ENCODE data around the gene KLHDC3.
"Not testable (repeated sequence)": the region's sequence is repeated elsewhere in the genome, so short reads cannot be mapped to it uniquely, and the experiment has no call there.

KLHDC3 gene

DNA sequence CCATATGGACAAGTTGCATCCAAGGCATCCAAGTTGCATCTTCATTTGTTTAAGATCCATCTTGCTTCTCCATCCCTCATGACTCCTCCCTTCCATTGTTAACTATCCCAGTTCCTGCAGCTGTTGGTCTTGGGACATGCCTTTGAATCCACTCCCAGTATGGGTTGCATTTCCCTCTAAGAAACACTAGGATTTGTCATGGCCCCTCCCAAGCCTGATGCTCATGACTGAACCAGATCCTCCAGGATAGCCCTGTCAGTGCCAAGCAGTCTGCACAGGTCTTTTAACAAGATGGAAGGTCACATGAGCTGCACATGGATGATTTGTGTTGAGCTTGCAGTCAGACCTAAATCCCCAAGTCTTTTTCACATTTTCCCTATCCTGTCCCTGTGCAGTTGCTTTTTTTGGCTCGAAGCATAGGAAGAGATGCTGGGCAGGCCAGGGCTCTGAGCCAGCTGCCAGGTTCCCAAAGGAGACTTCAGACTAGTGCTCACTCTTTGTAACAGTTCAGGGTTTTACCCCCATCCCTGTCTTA, 25.5 kb upstream of the KLHDC3 start:
- DNase-seq, result no peak

DNA sequence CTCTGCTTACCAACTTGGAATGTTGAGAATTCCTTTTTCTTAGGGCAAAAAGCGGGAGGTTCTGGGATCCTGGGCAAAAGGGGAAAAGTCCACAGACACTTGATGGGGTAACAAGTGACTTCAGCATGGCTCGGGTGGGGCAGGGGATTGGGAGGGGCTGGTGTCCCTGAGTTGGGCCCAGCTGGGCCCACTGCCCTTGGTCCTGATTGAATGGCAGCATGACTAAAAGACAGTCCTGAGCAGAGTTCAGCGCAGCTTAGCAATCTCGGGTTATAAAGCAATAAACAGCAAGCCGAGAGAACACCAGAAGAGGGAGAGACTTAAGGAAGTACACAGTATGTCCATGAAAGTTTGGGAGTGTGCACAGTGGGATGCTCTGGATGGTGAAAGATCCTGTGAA, 24.1 kb upstream of the KLHDC3 start:
- no peak for DNase-seq

DNA sequence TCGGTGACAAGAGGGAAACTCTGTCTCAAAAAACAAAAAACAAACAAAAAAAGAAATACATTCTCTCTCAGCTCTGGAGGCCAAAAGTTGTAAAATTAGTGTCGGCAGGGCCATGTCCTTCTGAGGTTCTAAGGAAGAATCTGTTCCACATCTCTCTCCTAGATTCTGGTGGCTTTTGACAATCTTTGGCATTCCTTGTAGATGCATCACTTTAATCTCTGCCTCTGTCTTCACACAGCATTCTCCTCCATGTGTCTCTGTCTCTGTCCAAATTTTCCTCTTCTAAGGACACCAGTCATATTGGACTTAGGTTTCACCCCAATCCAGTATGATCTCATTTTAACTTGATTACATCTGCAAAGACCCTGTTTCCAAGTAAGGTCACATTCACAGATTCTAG, 20.6 kb upstream of the KLHDC3 start:
- DNase-seq, result no peak

DNA sequence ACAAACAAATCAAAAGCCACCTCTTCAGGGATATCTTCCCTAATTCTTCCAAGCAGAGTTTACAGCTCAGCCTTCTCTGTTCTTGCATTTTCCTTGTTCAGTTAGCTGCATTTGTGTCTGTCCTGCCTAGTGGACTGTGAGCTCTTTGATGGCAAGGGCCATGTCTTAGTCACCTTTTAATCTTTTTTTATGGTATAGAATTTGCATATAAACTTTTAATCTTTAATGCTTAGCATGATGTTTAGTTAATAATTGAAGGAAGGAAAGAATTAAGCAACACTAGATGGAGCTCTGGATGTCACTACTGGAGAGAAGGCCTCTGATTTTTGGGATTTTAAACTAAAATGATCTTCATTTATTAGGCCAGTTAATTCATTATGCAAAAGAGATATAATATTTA, 17.5 kb upstream of the KLHDC3 start:
- no peak for DNase-seq

DNA sequence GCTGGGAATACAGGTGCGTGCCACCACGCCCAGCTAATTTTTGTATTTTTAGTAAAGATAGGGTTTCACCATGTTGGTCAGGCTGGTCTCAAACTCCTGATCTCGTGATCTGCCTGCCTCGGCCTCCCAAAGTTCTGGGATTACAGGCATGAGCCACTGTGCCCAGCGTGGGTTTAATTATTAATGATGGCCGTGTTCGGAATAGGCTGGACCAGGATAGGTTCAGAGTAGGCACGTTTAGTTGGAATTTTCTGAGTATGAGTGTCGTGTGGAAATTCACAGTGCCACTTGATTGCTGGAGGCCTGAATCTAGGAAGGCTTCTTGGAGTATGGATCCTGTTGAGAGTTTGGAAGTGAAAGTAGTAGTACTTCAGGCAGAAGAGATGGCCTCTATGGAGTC, 15.8 kb upstream of the KLHDC3 start:
- DNase-seq, result not testable (repeated sequence)

DNA sequence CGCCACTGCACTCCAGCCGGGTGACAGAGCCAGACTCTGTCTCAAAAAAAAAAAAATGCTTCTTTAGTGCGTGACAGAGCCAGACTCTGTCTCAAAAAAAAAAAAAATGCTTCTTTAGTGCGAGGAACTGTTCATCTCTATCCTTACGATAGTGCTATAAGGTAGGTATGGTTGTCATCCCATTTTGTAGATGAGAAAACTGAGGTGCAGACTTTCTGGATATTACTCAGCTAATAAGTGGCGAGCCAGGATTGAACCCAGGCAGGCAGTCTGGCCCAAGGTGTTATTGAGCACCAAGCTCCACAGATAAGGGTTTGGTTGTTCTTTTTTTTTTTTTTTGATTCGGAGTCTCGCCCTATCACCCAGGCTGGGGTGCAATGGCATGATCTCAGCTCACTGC, 12.2 kb upstream of the KLHDC3 start:
- DNase-seq, result no peak

DNA sequence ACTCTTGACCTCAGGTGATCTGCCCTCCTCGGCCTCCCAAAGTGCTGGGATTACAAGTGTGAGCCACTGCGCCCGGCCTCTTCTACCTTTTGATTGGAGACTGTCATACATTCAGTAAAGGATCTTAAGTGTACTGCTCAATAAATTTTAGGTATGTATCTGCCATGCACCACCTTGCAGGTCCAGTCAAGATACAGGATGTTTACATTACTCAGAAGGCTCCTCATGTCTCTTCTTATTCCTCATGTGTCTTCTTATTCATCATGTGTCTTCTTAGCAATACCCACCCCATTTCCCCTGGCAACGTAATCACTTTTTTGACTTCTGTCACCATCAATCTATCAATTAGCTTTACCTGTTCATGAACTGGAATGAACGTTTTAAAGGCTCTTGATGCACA, 8.2 kb upstream of the KLHDC3 start:
- DNase-seq, result no peak

DNA sequence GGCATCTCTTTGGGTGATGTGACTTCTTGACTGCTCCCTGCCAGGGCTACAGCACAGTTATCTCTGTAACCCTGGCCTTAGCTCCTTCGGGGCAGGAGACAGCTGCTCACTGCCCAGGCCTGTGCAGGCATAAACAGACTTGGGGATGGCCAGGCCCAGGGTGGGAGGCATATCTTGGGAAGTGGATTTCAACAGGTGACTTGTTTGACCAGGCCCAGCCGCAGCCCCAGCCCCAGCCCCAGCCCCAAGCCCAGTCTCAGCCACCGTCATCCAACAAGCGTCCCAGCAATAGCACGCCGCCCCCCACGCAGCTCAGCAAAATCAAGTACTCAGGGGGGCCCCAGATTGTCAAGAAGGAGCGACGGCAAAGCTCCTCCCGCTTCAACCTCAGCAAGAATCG, 7.8 kb upstream of the KLHDC3 start:
- no peak for DNase-seq

DNA sequence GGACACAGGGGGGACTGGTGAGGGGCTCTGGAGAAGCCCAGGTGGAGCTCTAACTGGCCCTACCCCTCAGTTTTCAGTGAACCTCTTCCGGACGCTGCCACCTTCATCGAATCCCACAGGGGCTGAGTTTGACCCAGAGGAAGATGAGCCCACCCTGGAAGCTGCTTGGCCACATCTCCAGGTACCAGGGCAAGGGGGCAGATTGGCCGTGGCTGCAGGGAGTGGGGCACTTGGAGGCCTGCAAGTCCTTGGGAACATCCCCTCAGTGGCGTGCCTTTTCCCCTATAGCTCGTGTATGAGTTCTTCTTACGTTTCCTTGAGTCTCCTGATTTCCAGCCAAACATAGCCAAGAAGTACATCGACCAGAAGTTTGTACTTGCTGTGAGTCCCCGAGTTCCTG, 6.9 kb upstream of the KLHDC3 start:
- no peak for DNase-seq

DNA sequence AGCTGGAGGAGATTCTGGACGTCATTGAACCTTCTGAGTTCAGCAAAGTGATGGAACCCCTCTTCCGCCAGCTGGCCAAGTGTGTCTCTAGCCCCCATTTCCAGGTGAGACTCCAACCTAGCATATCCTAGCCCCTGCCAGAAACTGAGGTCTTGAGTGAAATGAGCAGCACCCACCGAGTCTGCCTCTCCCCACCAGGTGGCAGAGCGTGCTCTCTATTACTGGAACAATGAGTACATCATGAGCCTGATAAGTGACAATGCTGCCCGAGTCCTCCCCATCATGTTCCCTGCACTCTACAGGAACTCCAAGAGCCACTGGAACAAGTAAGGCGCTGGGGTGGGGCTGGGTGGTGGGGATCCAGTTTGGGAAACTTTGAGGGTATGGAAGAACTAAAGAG, 4.9 kb upstream of the KLHDC3 start:
- peak; percentile 23 to 49 for DNase-seq

DNA sequence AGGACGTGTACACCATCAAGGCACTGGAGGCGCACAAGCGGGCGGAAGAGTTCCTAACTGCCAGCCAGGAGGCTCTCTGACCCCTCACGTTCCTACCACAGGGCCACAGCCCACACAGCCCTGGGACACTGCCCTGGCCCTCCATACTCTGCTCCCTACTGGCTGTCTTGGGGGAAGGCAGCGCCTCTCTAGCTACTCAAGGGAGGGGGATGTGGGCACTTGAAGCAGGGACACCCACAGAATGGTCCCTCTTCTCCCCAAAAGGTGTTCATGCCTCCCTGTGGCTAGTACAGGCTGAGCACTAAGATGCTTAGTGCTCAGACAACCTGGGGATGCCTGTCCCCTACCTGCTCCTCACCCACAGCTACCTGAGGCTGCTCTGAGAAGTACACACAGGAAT, 2.8 kb upstream of the KLHDC3 start:
- DNase-seq, result no peak

DNA sequence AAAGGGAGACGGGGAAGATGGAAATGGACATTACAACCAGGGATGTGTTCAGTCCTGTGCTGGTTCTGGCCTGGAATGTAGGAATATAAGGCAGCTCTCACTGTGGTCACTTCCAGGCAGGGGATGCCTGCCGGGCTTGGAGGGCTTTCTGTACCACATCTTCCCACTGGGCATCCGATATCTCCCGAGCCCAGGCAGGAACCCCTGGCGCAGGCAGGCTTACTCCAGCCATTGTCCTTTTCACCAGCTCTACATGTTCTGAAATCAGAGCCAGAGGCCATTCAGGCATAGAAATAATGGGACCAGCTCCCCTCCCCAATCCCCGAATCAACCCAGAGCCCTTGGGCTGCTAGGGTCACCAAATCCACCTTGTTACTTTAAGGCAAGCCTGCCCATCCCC, 1.7 kb upstream of the KLHDC3 start:
- no peak for DNase-seq

DNA sequence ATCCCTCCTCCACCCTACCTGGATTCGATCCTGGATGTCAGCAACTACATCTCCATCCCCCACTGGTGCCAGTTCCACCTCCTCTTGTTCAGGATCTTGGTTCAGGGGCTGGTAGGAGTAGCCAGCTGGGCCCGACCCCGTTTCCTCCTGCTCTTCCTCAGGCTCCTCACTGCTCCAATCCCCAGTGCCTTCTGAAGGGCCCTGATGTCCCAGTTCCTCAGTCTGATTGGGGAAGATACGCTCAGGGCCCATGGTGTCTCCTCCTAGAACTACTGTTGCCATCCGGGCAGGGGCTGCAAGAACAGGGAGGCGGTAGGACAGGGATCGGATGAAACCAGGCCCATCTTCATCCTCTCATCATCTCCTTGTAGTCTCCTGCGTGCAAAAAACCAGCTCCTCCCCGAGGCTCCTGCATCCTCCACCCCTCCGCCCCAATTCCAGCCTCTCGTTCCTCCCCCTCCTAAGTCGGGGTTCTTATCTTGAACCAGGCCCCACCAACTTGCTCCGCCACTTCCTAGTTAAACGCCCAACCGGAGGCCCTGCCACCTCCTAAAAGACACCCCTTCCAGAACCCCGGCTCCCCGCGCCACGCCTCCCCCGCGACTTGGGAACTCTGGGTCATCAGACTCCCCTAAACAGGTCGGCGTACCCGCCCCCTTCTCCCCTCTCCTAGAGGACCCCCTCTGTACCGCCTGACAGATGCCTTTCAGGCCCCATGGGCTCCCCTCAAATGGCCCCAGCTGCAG, 779 bp upstream of the KLHDC3 start:
- peak in 1 of 2 experiments; percentile 17 for DNase-seq

DNA sequence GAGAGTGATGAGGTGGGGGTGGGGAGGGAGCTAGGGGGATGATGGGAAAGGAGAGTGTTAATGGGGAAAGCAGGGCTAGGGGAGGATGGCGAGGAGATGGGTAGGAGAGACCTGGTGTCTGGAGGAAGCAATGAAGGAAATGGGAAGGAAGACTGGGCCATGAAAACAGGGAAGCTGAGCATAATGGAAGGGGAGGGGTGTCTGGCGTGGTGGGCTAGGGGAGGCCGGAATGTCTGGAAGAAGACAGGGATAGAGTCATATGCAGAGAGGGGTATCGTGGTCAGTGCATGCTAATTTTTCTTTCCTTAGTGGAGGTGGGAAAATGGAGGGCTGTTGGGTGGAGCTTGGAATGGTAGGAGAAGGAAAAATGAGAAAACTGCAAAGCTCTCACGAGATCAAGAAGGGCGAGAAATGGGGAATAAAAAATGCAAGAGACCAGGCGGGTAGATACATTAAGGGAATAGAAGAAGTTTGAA, 423 bp downstream of the KLHDC3 start:
- no peak for DNase-seq

DNA sequence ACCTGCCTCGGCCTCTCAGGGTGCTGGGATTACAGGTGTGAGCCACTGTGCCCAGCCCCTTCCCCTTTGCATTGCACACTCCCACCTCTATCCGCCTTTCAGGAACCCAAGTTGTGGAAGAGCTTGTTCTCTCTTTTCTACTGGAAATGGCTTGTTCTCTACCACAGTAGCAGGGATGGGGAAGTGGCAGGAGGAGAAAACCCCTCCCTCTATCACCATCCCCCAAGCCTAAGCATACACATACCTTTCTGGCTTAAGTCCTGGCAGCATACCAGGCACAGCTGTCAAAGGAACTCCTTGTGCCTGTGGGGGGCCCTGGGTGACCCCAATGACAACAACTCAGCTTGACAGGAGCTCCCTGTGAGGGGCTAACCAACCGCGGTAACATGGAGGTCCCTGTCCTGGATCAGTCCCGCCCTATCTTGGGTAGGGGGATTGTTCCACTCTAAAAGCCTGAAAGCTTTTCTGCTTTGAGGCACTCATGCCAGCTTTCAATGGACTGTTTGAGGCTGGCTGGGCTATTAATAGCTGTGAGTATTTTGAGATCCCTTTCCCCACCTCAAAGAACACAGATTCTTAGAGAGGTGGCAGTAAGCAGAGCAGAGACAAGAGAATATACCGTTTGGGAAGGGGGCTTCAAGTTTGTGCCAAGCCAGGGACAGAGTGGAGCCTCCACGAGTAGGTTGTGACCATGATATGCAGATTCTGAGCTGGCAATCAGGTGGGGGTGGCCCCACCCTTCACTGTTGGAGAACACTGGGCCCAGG, 2.3 kb downstream of the KLHDC3 start:
- no peak for DNase-seq

DNA sequence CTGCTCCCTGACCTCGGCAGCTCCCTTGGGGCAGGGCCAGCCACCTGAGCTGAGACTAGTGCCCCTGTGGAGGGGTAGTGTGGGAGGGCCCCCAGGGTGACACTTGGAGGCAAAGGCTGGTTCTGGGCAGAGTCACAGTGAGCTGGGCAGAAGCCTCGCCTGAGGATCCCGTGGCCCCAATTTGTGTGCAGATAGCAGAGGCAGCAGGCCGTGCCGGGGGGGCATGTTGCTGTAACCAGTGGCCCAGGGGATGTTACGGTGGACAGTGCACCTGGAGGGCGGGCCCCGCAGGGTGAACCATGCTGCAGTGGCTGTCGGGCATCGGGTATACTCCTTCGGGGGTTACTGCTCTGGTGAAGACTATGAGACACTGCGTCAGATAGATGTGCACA, 2.9 kb downstream of the KLHDC3 start:
- DNase-seq, result no peak

DNA sequence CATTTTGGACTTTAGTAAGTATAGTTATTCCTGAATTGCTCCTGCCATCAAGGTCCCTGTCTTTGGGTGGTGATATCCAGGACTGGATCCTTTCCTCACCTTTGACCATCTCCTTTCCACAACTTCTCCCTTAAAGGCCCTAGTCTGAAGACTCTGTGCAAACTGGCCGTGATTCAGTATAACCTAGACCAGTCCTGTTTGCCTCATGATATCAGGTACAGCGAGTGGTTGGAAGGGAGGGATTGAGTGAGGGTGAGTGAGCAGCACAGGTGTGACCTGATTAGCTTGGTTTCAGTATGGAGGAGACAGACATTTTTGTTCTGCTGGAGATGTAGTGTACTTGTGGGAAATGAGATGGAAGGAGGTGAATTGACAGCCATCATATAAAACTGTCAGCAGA, 5.1 kb downstream of the KLHDC3 start:
- no peak for DNase-seq

DNA sequence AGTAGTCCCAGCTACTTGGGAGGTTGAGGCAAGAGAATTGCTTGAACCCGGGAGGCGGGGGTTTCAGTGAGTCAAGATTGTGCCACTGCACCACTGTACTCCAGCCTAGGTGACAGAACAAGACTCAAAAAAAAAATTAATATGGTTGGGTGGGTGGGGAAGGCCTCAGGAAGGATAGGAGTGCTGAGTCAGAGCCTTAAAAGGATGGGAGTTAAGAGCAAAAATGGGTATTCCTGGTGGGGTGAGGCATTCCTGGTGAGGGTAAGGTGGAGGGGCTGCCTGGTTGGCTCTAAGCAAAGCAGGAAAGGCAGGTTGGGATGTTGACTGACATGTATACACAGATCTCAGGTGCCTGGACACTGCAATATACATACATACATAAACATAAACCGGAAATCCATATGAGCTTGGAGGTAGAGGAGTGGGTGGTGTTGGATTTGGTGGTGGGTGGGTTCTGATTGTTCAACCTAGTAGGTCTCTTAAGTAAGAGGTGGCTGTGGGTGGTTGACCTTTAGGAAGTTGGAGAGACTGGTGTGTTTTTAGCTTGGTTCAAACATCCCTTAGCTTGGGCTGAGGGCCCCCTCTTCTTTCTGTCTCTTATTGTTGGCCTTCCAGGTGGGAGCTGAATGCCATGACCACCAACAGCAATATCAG, 6.1 kb downstream of the KLHDC3 start:
- DNase-seq, result no peak

DNA sequence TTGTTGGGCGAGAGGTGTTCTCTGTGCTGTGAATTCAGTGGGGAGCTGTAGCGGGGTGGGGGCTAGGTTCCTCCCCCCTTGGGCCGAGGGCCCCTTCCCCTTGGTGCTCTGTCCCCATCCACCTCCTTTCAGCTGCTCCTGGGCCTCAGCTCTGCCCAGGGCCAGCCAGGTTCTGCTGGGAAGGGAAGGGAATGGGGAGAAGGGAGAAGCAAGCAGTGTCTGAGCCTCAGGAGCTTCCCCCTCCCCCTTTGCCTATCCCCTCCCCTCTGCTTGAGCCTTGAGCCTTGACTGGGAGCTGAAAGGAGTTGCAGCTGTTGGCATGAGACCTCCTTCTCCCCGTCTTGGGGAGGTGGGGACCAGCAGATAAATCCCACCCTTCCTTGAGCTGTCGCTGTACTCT, 6.8 kb downstream of the KLHDC3 start:
- DNase-seq, result no peak

DNA sequence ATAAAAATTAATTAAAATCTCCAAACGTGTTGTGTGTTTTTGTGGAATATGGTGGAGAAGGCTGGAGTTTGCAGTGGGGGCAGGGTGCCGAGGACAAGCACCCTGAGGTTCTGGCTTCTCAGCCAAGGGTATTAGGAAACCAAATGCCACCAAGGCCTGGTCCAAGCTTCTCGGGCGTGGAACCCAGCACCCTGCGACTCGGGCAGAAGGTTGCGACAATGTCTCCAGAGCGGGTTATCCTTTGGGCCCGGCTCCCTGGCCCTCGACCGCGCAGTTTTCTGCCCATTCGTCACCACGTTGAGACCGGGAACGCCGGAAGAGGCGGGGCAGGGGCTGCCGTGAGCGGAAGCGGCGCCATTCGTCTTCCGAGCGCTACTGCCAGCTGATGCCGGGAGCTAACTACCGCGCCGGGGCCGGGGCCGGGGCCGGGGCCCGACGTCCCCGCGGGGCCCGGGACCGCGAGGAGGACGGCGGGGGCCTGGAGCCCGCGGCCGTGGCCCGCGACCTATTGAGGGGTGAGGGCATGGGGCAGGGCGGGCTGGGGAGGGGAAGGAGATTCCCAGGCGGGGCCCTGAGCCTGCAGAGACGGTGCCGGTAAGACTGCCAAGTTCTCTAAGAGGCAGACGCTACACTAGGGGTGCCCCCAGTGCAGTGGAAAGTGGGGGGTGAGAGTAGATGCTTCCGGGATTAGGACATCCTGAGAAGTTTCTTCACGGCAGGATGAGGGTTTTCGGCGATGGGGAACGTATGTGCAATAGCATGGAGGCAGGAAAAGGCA, 7.4 kb downstream of the KLHDC3 start, which contains the start of gene RRP36:
RRP36 (plus strand) TSS at position 354 of the 778 bp plus-strand sequence; CDS start at position 386, 32 bp downstream.
- DNase-seq, result peak; percentile 79 to 83

DNA sequence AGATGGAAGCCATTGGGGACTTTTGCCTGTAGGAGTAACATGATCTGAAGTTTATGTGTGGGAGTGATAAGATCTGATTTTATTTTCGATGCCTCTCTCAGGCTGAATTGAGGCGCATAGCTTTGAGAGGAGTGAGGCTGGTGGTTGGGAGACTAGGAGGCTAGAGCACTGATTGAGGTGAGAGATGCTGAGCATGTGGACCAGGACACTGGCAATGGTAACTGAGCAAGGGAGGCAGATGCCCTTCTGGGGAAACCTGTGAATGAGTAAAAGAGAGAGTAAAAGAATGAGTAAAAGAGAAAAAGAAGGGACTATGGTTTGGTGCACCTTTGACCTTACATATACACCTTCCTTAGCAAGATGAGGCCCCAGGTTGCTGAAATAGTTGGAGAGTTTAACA, 10.4 kb downstream of the KLHDC3 start:
- DNase-seq, result no peak

DNA sequence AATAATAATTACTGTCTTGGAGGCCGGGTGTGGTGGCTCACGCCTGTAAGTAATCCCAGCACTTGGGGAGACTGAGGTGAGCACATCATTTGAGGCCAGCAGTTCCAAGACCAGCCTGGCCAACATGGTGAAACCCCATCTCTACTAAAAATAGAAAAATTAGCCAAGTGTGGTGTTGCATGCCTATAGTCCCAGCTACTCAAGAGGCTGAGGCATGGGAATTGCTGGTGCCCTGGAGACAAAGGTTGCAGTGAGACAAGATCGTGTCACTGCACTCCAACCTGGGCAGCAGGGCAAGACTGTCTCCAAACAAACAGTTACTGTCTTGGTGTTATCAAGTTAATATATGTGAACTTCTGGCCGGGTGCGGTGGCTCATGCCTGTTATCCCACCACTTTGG, 12.3 kb downstream of the KLHDC3 start:
- DNase-seq, result no peak

DNA sequence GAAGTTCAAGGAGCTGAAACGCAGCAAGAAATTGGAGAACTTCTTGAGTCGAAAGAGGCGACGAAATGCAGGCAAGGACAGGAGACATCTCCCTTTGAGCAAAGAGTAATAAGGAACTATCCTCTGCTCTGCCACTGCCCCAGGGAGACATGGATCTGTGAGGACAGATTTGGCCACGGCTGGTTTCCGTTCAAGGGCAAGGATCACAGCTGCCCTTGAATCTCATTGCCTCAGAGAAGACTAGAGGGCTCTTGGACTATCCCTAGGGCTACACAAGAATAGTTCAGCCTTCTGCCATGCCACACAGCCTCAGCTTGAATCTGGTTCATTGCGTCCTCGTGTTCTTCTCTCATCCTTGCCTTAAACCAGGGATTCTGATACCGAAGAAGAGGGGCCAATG, 15.1 kb downstream of the KLHDC3 start:
- no peak for DNase-seq

Measured in activated CD4-positive, alpha-beta T cell treated with anti-CD3 and anti-CD28 coated beads, Interleukin-2, amount 50 U/mL, for 48 hours (primary cell).